IMR-90 (cell line): Measurements from ENCODE around the gene ZNF521.

ENCODE experiments used
- CHD1 ChIP-seq: IDR thresholded peaks from 2 replicates; pipeline ENCODE4 v1.6.1; 2012; ENCODE audit warnings: low read depth, low read length, improper control_type of control experiment
- CTCF ChIP-seq: conservative IDR thresholded peaks from 2 replicates; pipeline ENCODE4 v1.5.1; 2012; ENCODE audit warnings: mild to moderate bottlenecking, low read depth, low read length, improper control_type of control experiment
- ELK1 ChIP-seq: fragments of 150-350 bp; IDR thresholded peaks from 2 replicates; pipeline ENCODE4 v1.6.1; 2016; ENCODE audit warnings: low read depth, mild to moderate bottlenecking, low read length, moderate library complexity, borderline replicate concordance
- MAZ ChIP-seq: IDR thresholded peaks from 2 replicates; pipeline ENCODE4 v1.6.1; 2012; ENCODE audit warnings: low read depth, mild to moderate bottlenecking, low read length, improper control_type of control experiment, moderate library complexity, borderline replicate concordance
- MXI1 ChIP-seq: IDR thresholded peaks from 2 replicates; pipeline ENCODE4 v1.6.1; 2012; ENCODE audit warnings: low read depth, mild to moderate bottlenecking, low read length, moderate library complexity, borderline replicate concordance
- POLR2A ChIP-seq: IDR thresholded peaks from 2 replicates; pipeline ENCODE4 v1.6.1; 2012; ENCODE audit warnings: mild to moderate bottlenecking, low read depth, low read length
- RCOR1 ChIP-seq: IDR thresholded peaks from 2 replicates; pipeline ENCODE4 v1.6.1; 2012; ENCODE audit warnings: mild to moderate bottlenecking, low read length, improper control_type of control experiment; ENCODE audit not compliant: insufficient replicate concordance
- RFX5 ChIP-seq: IDR thresholded peaks from 2 replicates; pipeline ENCODE4 v1.8.0; 2012; ENCODE audit warnings: low read depth, mild to moderate bottlenecking, low read length, moderate library complexity
- SMC3 ChIP-seq: fragments of 150-350 bp; IDR thresholded peaks from 2 replicates; pipeline ENCODE4 v1.6.1; 2016; ENCODE audit warnings: low read depth, mild to moderate bottlenecking, antibody characterized with exemption, low read length, moderate library complexity

- TF ChIP-seq SMC3 (no peak), CTCF (no peak), POLR2A (no peak), RFX5 (no peak), RCOR1 (no peak), ELK1 (no peak), CHD1 (no peak), MAZ (no peak), MXI1 (no peak)
Observed at GRCh38 chr18:25373432-25374179, 21.6 kb upstream of the ZNF521 start.
